Neural crest cell (in vitro differentiated cells): ENCODE results near the gene TTC34. TPM values are rescaled to one million over a fixed set of nuclear protein-coding genes. Genes with fewer than 3 reads are reported as not detected.

ENCODE experiments used
- DNase-seq: peaks from one replicate; pipeline ENCODE4 v3.0.0; 2021; ENCODE audit warnings: low read depth, mixed read lengths, low spot score
- H3K27ac Mint-ChIP-seq: one replicate; pipeline ENCODE4 v1.8.0; 2021; ENCODE audit warnings: mild to moderate bottlenecking, mixed read lengths; ENCODE audit not compliant: unreplicated experiment
- H3K27me3 Mint-ChIP-seq: 2 replicates; pipeline ENCODE4 v1.8.0; 2021; ENCODE audit warnings: low read depth, mild to moderate bottlenecking, mixed read lengths
- H3K36me3 Mint-ChIP-seq: 2 replicates; pipeline ENCODE4 v1.8.0; 2021; ENCODE audit warnings: low read depth, mild to moderate bottlenecking, mixed read lengths
- H3K4me1 Mint-ChIP-seq: 2 replicates; pipeline ENCODE4 v1.8.0; 2021; ENCODE audit warnings: mixed read lengths
- H3K4me3 Mint-ChIP-seq: one replicate; pipeline ENCODE4 v1.8.0; 2021; ENCODE audit warnings: mild to moderate bottlenecking, mixed read lengths
- H3K9me3 Mint-ChIP-seq: 2 replicates; pipeline ENCODE4 v1.8.0; 2021; ENCODE audit warnings: mixed read lengths
- total RNA-seq: library from RNA; stranded (reverse); gene quantifications from 2 replicates; pipeline ENCODE4 v1.2.1, GENCODE V29; 2021
- TF ChIP-seq, protein P1 (sequence below): fragments of 200-600 bp; sonication (generic); conservative IDR thresholded peaks from 2 replicates; pipeline ENCODE4 v1.5.0; 2021; ENCODE audit warnings: antibody characterized with exemption, mild to moderate bottlenecking

The TTC34 gene
- total RNA-seq, 1 donor from 2014 or later, result 2.7 TPM

DNA sequence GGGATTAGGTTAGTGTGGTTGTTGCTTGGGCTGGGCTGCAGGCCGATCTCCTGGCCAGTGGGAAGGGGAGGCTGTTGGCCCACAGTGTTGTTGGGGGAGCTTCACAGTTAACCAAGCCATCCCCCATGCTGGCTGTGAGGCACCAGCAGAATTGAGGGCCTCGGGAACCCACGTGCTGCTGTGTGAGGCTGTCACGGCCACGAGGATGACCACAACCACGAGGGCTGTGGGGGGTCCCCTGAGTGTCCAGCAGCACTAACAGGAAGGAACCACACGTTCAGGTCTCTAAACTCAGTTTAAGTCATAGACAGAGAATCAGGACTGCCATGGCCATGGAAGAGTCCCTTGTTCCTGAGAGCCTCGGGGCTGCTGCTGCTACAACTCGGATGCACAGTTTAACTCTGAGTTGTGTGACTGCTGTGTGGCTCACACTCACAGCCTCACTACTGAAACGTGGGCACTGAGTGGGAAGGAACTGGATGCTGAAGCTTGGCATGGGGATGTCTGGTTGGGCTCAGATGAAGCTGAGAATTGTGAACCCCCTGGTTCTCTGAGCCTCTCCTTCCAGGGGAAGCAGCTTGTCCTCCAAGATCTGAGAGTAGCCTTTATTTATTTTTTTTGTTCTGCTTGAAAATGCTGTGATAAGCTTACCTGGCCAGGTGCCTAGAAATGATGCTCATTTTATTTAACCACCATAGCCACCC, 163.9 kb downstream of the TTC34 start:
- peaks cover 4% of the 10 kb centered on the region for H3K36me3 Mint-ChIP-seq
- no peak overlapping the region for H3K27ac Mint-ChIP-seq
- H3K4me3 Mint-ChIP-seq, result peak overlapping the region; percentile 68
- TF ChIP-seq, protein P1, sequence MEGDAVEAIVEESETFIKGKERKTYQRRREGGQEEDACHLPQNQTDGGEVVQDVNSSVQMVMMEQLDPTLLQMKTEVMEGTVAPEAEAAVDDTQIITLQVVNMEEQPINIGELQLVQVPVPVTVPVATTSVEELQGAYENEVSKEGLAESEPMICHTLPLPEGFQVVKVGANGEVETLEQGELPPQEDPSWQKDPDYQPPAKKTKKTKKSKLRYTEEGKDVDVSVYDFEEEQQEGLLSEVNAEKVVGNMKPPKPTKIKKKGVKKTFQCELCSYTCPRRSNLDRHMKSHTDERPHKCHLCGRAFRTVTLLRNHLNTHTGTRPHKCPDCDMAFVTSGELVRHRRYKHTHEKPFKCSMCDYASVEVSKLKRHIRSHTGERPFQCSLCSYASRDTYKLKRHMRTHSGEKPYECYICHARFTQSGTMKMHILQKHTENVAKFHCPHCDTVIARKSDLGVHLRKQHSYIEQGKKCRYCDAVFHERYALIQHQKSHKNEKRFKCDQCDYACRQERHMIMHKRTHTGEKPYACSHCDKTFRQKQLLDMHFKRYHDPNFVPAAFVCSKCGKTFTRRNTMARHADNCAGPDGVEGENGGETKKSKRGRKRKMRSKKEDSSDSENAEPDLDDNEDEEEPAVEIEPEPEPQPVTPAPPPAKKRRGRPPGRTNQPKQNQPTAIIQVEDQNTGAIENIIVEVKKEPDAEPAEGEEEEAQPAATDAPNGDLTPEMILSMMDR, result no peak
- no peak for DNase-seq
- peaks cover 10% of the 10 kb centered on the region for H3K9me3 Mint-ChIP-seq
- H3K27me3 Mint-ChIP-seq, result peaks cover 13% of the 10 kb centered on the region
- H3K4me1 Mint-ChIP-seq, result peaks cover 4% of the 10 kb centered on the region

DNA sequence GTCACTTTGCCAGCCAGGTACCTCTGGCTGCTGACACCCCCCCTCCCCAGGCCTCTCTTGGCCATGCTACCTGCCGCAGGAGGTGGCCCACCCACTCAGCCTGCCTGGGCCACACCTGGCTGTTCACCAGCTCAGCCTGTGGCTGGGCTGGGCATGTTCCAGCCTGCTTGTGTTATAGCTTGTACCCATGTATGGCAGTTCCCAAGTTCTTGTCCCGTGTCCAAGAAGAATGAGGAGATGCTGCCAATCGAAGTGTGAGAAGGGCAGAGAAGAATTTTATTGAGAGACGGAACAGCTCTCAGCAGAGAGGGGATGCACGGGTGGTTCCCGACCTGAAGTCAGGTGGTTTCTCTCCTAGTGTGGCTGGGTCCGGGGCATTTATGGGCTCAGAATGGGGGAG, 164.8 kb downstream of the TTC34 start:
- H3K4me3 Mint-ChIP-seq, result peak overlapping the region; percentile 10
- no peak overlapping the region for H3K27ac Mint-ChIP-seq
- TF ChIP-seq, protein P1, result no peak
- H3K4me1 Mint-ChIP-seq, result no peaks in the 10 kb centered on the region
- peaks cover 19% of the 10 kb centered on the region for H3K27me3 Mint-ChIP-seq
- peaks cover 10% of the 10 kb centered on the region for H3K9me3 Mint-ChIP-seq
- peaks cover 4% of the 10 kb centered on the region for H3K36me3 Mint-ChIP-seq
- no peak for DNase-seq

DNA sequence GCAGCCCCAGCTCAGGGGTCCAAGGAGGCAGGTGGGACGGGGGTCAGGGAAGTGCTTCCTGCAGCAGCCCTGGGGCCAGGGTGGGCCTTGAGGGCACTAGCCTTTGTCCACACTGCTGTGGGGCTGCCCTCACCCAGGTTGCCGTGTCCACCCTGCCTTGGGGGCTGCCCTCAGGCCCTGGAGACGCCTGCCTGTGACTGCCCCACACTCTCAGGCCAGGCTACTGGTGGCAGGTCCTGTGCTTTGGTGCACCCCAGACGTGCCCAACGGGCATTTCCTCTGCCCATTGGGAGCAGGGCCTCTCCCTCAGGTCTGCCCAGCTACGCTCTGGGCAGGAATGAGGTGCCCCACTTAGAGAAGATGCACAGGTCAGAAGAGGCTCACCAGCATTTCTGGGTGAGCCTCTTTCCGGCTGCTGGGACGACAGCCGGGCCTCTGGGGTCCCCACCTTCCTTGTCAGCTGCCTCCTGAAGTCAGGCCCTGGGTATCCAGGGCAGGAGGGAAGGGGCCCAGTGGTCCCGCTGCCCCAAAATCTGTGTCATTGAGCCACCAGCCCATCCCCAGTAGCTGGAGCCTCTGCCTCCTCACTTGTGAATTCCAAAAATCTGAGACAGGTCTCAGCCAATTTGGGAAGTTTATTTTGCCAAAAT, 166.0 kb downstream of the TTC34 start:
- Mint-ChIP-seq H3K4me3 (peak overlapping the region; percentile 61), H3K36me3 (peaks cover 4% of the 10 kb centered on the region), H3K27me3 (peaks cover 29% of the 10 kb centered on the region), H3K4me1 (no peaks in the 10 kb centered on the region), H3K9me3 (peaks cover 14% of the 10 kb centered on the region), H3K27ac (no peak overlapping the region)
- TF ChIP-seq, protein P1, result no peak
- DNase-seq, result no peak

DNA sequence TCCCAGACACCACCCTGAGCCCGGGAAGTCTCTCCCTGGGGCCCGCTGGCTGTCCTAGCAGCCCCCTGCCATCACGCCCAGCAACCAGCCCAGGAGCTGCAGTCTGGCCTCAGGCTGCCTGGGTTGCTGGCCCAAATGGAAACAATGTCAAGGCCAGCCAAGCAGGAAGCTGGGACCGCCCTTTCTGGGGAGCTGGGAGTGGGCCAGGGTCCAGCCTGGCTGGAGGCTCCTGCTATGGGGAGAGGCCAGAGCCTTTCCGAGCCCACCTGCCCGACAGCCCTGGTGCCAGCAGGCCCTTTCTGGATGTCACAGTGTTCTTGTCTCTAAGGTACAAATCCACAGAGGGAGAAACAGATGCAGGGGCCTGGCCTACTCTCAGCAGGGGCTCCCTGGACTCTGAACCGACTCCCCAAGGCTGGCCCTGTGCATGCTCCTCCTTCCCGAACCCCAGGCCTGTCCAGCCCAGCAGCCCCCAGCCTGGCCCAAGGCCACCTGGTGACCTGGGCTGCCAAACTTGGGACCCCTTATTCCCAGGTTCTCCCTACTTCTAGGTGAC, 167.5 kb downstream of the TTC34 start:
- Mint-ChIP-seq H3K27me3 (peaks cover 41% of the 10 kb centered on the region), H3K9me3 (peaks cover 14% of the 10 kb centered on the region), H3K36me3 (peaks cover 4% of the 10 kb centered on the region), H3K27ac (no peak overlapping the region), H3K4me3 (no peak overlapping the region), H3K4me1 (no peaks in the 10 kb centered on the region)
- TF ChIP-seq, protein P1, result no peak
- no peak for DNase-seq

DNA sequence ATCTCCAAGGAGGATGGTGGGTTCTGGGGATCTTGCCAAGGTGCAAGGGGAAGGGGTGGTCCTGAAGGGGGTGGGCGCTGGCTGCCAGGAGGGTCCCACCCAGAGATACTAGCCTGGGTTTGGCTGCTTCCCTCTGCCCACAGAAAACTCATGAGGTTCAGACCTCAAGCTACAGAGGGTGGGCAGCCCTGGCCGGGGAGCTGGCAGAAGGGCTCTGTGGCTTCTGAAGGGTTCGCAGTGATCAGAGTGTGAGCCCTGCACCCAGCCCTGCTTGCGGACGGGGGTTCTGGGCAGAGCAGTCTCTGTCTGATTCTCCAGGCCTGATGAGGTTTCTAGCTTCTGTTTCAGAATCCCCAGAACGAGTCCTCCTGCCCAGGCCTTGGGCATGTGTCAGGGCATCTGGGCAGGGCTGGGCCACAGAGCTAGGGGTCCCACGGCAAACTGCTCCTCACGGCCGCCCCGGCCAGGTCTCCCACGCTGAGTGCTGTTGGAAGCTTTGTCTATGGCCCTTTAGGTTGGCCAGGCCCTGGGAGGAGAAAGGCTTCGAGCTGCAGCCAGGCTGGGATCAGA, 168.0 kb downstream of the TTC34 start:
- peaks cover 4% of the 10 kb centered on the region for H3K36me3 Mint-ChIP-seq
- H3K27ac Mint-ChIP-seq, result peak overlapping the region; percentile 88
- H3K4me1 Mint-ChIP-seq, result no peaks in the 10 kb centered on the region
- no peak overlapping the region for H3K4me3 Mint-ChIP-seq
- TF ChIP-seq, protein P1, result no peak
- H3K27me3 Mint-ChIP-seq, result peaks cover 41% of the 10 kb centered on the region
- H3K9me3 Mint-ChIP-seq, result peaks cover 14% of the 10 kb centered on the region
- DNase-seq, result no peak
